WTC11 (cell line): ENCODE results near the gene ECHDC3. TPM values are rescaled to one million over a fixed set of nuclear protein-coding genes. Genes with fewer than 3 reads are reported as not detected.

Experiments
- ATAC-seq: fragments of 200-7000 bp; cut with Tn5 transposase; 2 replicates; pipeline ENCODE4 v1.10.0; 2021; ENCODE audit warnings: mild to moderate bottlenecking, moderate library complexity
- CTCF ChIA-PET: fragments of 300-600 bp; sonication (Branson Sonifier 250); formaldehyde crosslinking; loops from one replicate; lab custom pipeline; 2021; ENCODE audit warnings: antibody characterized with exemption; lab: Charles Lee
- POLR2A ChIA-PET: fragments of 350-600 bp; sonication (Branson Sonifier 250); formaldehyde crosslinking; loops from one replicate; lab custom pipeline; 2021; ENCODE audit warnings: antibody characterized with exemption; lab: Charles Lee
- DNase-seq: peaks from one replicate; pipeline ENCODE4 v3.0.0; 2021; ENCODE audit warnings: low spot score
- H3K27ac Mint-ChIP-seq: 2 replicates; pipeline ENCODE4 v1.8.0; 2021; ENCODE audit warnings: mixed read lengths
- H3K27me3 Mint-ChIP-seq: 2 replicates; pipeline ENCODE4 v1.8.0; 2021; ENCODE audit warnings: low read depth, mild to moderate bottlenecking, moderate library complexity, mixed read lengths
- H3K36me3 Mint-ChIP-seq: 2 replicates; pipeline ENCODE4 v1.8.0; 2021; ENCODE audit warnings: mixed read lengths
- H3K4me1 Mint-ChIP-seq: 2 replicates; pipeline ENCODE4 v1.8.0; 2022; ENCODE audit warnings: mixed read lengths
- H3K4me3 Mint-ChIP-seq: 2 replicates; pipeline ENCODE4 v1.8.0; 2021; ENCODE audit warnings: mild to moderate bottlenecking, moderate library complexity, mixed read lengths
- H3K9me3 Mint-ChIP-seq: 2 replicates; pipeline ENCODE4 v1.8.0; 2021; ENCODE audit warnings: mixed read lengths
- ATF2 ChIP-seq: sonication (generic); formaldehyde crosslinking; IDR thresholded peaks from 2 replicates; pipeline ENCODE4 v1.8.1; 2022; ENCODE audit warnings: low read depth, missing genetic modification reagents, borderline replicate concordance
- ATF3 ChIP-seq: sonication (generic); formaldehyde crosslinking; conservative IDR thresholded peaks from 2 replicates; pipeline ENCODE4 v1.8.1; 2022; ENCODE audit warnings: mild to moderate bottlenecking, missing genetic modification reagents
- CTCF ChIP-seq: fragments of 200-600 bp; IDR thresholded peaks from 2 replicates; pipeline ENCODE4 v1.8.0; 2022; ENCODE audit warnings: antibody characterized with exemption
- EMX1 ChIP-seq: fragments of 250-450 bp; sonication (Bioruptor Pico); IDR thresholded peaks from 2 replicates; pipeline ENCODE4 v1.8.0; 2021; ENCODE audit warnings: mild to moderate bottlenecking
- ETV6 ChIP-seq: sonication (generic); formaldehyde crosslinking; IDR thresholded peaks from 2 replicates; pipeline ENCODE4 v1.8.1; 2022; ENCODE audit warnings: mild to moderate bottlenecking, missing genetic modification reagents
- FOXK1 ChIP-seq: sonication (generic); formaldehyde crosslinking; IDR thresholded peaks from 2 replicates; pipeline ENCODE4 v1.8.0; 2022; ENCODE audit warnings: mild to moderate bottlenecking, moderate library complexity, missing genetic modification reagents
- KAT7 ChIP-seq: sonication (generic); formaldehyde crosslinking; IDR thresholded peaks from 2 replicates; pipeline ENCODE4 v1.8.1; 2023; ENCODE audit warnings: missing genetic modification reagents, mild to moderate bottlenecking, borderline replicate concordance
- NR2C2 ChIP-seq: sonication (generic); formaldehyde crosslinking; IDR thresholded peaks from 2 replicates; pipeline ENCODE4 v1.8.0; 2022; ENCODE audit warnings: mild to moderate bottlenecking, missing genetic modification reagents
- SOX15 ChIP-seq: fragments of 250-450 bp; sonication (Bioruptor Pico); IDR thresholded peaks from 2 replicates; pipeline ENCODE4 v1.9.0; 2021; ENCODE audit warnings: mild to moderate bottlenecking
- TCF7 ChIP-seq: sonication (generic); formaldehyde crosslinking; IDR thresholded peaks from 2 replicates; pipeline ENCODE4 v1.8.0; 2022; ENCODE audit warnings: mild to moderate bottlenecking, low read depth, missing genetic modification reagents, moderate library complexity
- TEAD4 ChIP-seq: sonication (generic); formaldehyde crosslinking; IDR thresholded peaks from 2 replicates; pipeline ENCODE4 v1.8.0; 2022; ENCODE audit warnings: mild to moderate bottlenecking, missing genetic modification reagents
- TP53 ChIP-seq: sonication (generic); formaldehyde crosslinking; IDR thresholded peaks from 2 replicates; pipeline ENCODE4 v1.8.1; 2023; ENCODE audit warnings: mild to moderate bottlenecking, missing genetic modification reagents
- ZBTB21 ChIP-seq: sonication (generic); formaldehyde crosslinking; IDR thresholded peaks from 2 replicates; pipeline ENCODE4 v1.8.1; 2023; ENCODE audit warnings: mild to moderate bottlenecking, missing genetic modification reagents, borderline replicate concordance
- ZNF263 ChIP-seq: sonication (generic); formaldehyde crosslinking; IDR thresholded peaks from 2 replicates; pipeline ENCODE4 v1.8.1; 2022; ENCODE audit warnings: low read depth, mild to moderate bottlenecking, moderate library complexity, missing genetic modification reagents
- ZNF396 ChIP-seq: fragments of 250-450 bp; sonication (Bioruptor Pico); IDR thresholded peaks from 2 replicates; pipeline ENCODE4 v1.8.0; 2021; ENCODE audit warnings: mild to moderate bottlenecking, moderate library complexity, borderline replicate concordance
- ZNF416 ChIP-seq: fragments of 250-450 bp; sonication (Bioruptor Pico); IDR thresholded peaks from 2 replicates; pipeline ENCODE4 v1.9.0; 2021; ENCODE audit warnings: mild to moderate bottlenecking, inconsistent platforms
- total RNA-seq: library from RNA; stranded (reverse); gene quantifications from 3 replicates; pipeline ENCODE4 v1.2.3, GENCODE V29; 2021
- TF ChIP-seq, protein P1 (sequence below): sonication (generic); formaldehyde crosslinking; IDR thresholded peaks from 2 replicates; pipeline ENCODE4 v1.8.1; 2023; ENCODE audit warnings: mild to moderate bottlenecking, missing genetic modification reagents, moderate library complexity
- TF ChIP-seq, protein P2 (sequence below): sonication (generic); formaldehyde crosslinking; IDR thresholded peaks from 2 replicates; pipeline ENCODE4 v1.8.0; 2023; ENCODE audit warnings: missing genetic modification reagents, mild to moderate bottlenecking, borderline replicate concordance
- TF ChIP-seq, protein P3 (sequence below): sonication (generic); formaldehyde crosslinking; conservative IDR thresholded peaks from 2 replicates; pipeline ENCODE4 v1.8.1; 2023; ENCODE audit warnings: mild to moderate bottlenecking, low read depth, missing genetic modification reagents, moderate library complexity
- TF ChIP-seq, protein P4 (sequence below): sonication (generic); formaldehyde crosslinking; IDR thresholded peaks from 2 replicates; pipeline ENCODE4 v1.8.1; 2023; ENCODE audit warnings: mild to moderate bottlenecking, missing genetic modification reagents, moderate library complexity
- TF ChIP-seq, protein P5 (sequence below): sonication (generic); formaldehyde crosslinking; IDR thresholded peaks from 2 replicates; pipeline ENCODE4 v1.8.1; 2022; ENCODE audit warnings: missing genetic modification reagents, borderline replicate concordance

The ECHDC3 gene
- total RNA-seq, 1 experiment from 2014 or later = 17.1 TPM

- TF ChIP-seq, protein P1, sequence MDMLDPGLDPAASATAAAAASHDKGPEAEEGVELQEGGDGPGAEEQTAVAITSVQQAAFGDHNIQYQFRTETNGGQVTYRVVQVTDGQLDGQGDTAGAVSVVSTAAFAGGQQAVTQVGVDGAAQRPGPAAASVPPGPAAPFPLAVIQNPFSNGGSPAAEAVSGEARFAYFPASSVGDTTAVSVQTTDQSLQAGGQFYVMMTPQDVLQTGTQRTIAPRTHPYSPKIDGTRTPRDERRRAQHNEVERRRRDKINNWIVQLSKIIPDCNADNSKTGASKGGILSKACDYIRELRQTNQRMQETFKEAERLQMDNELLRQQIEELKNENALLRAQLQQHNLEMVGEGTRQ (CRISPR knock-in tag) = no peak
- TF ChIP-seq KAT7 (CRISPR knock-in tag) = no peak
- no peak for TF ChIP-seq FOXK1 (CRISPR knock-in tag)
- no peak for TF ChIP-seq SOX15 (CRISPR knock-in tag)
- TF ChIP-seq, protein P2, sequence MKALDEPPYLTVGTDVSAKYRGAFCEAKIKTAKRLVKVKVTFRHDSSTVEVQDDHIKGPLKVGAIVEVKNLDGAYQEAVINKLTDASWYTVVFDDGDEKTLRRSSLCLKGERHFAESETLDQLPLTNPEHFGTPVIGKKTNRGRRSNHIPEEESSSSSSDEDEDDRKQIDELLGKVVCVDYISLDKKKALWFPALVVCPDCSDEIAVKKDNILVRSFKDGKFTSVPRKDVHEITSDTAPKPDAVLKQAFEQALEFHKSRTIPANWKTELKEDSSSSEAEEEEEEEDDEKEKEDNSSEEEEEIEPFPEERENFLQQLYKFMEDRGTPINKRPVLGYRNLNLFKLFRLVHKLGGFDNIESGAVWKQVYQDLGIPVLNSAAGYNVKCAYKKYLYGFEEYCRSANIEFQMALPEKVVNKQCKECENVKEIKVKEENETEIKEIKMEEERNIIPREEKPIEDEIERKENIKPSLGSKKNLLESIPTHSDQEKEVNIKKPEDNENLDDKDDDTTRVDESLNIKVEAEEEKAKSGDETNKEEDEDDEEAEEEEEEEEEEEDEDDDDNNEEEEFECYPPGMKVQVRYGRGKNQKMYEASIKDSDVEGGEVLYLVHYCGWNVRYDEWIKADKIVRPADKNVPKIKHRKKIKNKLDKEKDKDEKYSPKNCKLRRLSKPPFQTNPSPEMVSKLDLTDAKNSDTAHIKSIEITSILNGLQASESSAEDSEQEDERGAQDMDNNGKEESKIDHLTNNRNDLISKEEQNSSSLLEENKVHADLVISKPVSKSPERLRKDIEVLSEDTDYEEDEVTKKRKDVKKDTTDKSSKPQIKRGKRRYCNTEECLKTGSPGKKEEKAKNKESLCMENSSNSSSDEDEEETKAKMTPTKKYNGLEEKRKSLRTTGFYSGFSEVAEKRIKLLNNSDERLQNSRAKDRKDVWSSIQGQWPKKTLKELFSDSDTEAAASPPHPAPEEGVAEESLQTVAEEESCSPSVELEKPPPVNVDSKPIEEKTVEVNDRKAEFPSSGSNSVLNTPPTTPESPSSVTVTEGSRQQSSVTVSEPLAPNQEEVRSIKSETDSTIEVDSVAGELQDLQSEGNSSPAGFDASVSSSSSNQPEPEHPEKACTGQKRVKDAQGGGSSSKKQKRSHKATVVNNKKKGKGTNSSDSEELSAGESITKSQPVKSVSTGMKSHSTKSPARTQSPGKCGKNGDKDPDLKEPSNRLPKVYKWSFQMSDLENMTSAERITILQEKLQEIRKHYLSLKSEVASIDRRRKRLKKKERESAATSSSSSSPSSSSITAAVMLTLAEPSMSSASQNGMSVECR = no peak
- TF ChIP-seq, protein P3, sequence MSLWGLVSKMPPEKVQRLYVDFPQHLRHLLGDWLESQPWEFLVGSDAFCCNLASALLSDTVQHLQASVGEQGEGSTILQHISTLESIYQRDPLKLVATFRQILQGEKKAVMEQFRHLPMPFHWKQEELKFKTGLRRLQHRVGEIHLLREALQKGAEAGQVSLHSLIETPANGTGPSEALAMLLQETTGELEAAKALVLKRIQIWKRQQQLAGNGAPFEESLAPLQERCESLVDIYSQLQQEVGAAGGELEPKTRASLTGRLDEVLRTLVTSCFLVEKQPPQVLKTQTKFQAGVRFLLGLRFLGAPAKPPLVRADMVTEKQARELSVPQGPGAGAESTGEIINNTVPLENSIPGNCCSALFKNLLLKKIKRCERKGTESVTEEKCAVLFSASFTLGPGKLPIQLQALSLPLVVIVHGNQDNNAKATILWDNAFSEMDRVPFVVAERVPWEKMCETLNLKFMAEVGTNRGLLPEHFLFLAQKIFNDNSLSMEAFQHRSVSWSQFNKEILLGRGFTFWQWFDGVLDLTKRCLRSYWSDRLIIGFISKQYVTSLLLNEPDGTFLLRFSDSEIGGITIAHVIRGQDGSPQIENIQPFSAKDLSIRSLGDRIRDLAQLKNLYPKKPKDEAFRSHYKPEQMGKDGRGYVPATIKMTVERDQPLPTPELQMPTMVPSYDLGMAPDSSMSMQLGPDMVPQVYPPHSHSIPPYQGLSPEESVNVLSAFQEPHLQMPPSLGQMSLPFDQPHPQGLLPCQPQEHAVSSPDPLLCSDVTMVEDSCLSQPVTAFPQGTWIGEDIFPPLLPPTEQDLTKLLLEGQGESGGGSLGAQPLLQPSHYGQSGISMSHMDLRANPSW = no peak
- no peak for TF ChIP-seq CTCF
- TF ChIP-seq ATF2 = no peak
Observed at GRCh38 chr10:11793762-11794479, 51.7 kb downstream of the ECHDC3 start (continued).

DNA sequence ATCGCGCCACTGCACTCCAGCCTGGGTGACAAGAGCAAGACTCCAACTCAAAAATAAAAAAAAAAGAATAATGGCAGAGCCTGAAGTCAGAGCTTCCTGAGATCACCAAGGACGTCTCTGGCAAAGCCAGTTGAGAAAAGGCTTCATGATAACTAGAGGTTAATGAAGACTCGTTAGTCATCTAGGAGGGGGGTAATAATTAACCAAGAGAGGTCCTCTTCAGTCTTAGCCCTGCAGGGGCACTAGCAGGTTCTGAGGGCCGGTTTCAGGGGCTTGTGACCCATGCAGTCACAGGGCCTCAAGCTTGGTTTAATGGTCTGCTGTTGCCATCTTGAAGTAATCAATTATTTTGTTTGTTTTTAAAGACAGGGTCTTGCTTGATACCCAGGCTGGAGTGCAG, 52.4 kb downstream of the ECHDC3 start:
- DNase-seq (no peak), ATAC-seq (no peak)
- H3K36me3 Mint-ChIP-seq = peaks cover 7% of the 10 kb centered on the region
- no peak for TF ChIP-seq ZNF263 (CRISPR knock-in tag)
- TF ChIP-seq TP53 = no peak
- no peak for TF ChIP-seq EMX1 (CRISPR knock-in tag)
- TF ChIP-seq, protein P4, sequence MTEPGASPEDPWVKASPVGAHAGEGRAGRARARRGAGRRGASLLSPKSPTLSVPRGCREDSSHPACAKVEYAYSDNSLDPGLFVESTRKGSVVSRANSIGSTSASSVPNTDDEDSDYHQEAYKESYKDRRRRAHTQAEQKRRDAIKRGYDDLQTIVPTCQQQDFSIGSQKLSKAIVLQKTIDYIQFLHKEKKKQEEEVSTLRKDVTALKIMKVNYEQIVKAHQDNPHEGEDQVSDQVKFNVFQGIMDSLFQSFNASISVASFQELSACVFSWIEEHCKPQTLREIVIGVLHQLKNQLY = no peak
- TF ChIP-seq ATF3 = no peak
- TF ChIP-seq ETV6 (CRISPR knock-in tag) = no peak
- no peak for TF ChIP-seq TEAD4 (CRISPR knock-in tag)
- TF ChIP-seq, protein P5, sequence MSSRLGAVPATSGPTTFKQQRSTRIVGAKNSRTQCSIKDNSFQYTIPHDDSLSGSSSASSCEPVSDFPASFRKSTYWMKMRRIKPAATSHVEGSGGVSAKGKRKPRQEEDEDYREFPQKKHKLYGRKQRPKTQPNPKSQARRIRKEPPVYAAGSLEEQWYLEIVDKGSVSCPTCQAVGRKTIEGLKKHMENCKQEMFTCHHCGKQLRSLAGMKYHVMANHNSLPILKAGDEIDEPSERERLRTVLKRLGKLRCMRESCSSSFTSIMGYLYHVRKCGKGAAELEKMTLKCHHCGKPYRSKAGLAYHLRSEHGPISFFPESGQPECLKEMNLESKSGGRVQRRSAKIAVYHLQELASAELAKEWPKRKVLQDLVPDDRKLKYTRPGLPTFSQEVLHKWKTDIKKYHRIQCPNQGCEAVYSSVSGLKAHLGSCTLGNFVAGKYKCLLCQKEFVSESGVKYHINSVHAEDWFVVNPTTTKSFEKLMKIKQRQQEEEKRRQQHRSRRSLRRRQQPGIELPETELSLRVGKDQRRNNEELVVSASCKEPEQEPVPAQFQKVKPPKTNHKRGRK (CRISPR knock-in tag) = no peak
- TF ChIP-seq ZBTB21 = no peak
- no peak for TF ChIP-seq ZNF416 (CRISPR knock-in tag)
- TF ChIP-seq ZNF396 (CRISPR knock-in tag) = no peak
- no peak for TF ChIP-seq TCF7
- TF ChIP-seq NR2C2 (CRISPR knock-in tag) = no peak
- no peak for TF ChIP-seq KAT7 (CRISPR knock-in tag)
- ChIA-PET POLR2A (interaction anchor here (0.6 kb wide), 1 partner anchor 275 kb away, joined by 3 read pairs; no protein-coding TSS in a partner anchor), CTCF (interaction anchor here (0.7 to 3.5 kb wide), 4 partner anchors 12 to 192 kb away, joined by 3 to 24 read pairs (median 4); no protein-coding TSS in a partner anchor)
- no peak overlapping the region for H3K27ac Mint-ChIP-seq
- H3K9me3 Mint-ChIP-seq = peaks cover 9% of the 10 kb centered on the region
- no peaks in the 10 kb centered on the region for H3K27me3 Mint-ChIP-seq
- H3K4me1 Mint-ChIP-seq = peaks cover 23% of the 10 kb centered on the region
- H3K4me3 Mint-ChIP-seq = no peak overlapping the region
